Kidney (tissue), 14 donors: ENCODE measurements around the gene ZCCHC14. TPM values are rescaled to one million over a fixed set of nuclear protein-coding genes. Genes with fewer than 3 reads are reported as not detected.

Experiments used
- DNase-seq, 5 donors: peaks; one replicate each; pipeline ENCODE4 v3.0.0-alpha.2; 2013 to 2020
- FAIRE-seq: peaks from 2 replicates; lab custom pipeline; 2012; peaks lifted over from hg19 to GRCh38; lab: Jason Lieb, UNC
- H3K27ac ChIP-seq, 2 donors: one replicate each; pipeline ENCODE4 v1.7.0; 2013; ENCODE audit warnings: low read depth in 2 of 2, low read length in 2 of 2, inconsistent platforms in 1 of 2
- H3K27me3 ChIP-seq: one replicate; pipeline ENCODE4 v1.7.1; 2013; ENCODE audit warnings: low read length, inconsistent platforms; ENCODE audit not compliant: control insufficient read depth, insufficient read depth
- H3K36me3 ChIP-seq, 3 donors: one replicate each; pipeline versions ENCODE4 v1.7.0 to v1.7.1; 2013; ENCODE audit warnings: low read length in 3 of 3, control low read depth in 1 of 3, inconsistent platforms in 1 of 3; ENCODE audit not compliant: insufficient read depth in 3 of 3, control insufficient read depth in 2 of 3
- H3K4me1 ChIP-seq, 3 donors: one replicate each; pipeline versions ENCODE4 v1.7.0 to v1.7.1; 2013; ENCODE audit warnings: low read length in 3 of 3, inconsistent platforms in 1 of 3, low read depth in 1 of 3; ENCODE audit not compliant: control insufficient read depth in 2 of 3, insufficient read depth in 2 of 3
- H3K4me3 ChIP-seq, 3 donors: one replicate each; pipeline versions ENCODE4 v1.7.0 to v1.8.1; 2013; ENCODE audit warnings: low read length in 3 of 3, control low read depth in 1 of 3, inconsistent platforms in 1 of 3
- H3K9ac ChIP-seq, 3 donors: one replicate each; pipeline versions ENCODE4 v1.7.0 to v1.7.1; 2013; ENCODE audit warnings: low read length in 3 of 3, control low read depth in 1 of 3, inconsistent platforms in 1 of 3
- H3K9me3 ChIP-seq, 3 donors: one replicate each; pipeline versions ENCODE4 v1.7.0 to v1.7.1; 2013; ENCODE audit warnings: low read length in 3 of 3, control low read depth in 1 of 3, inconsistent platforms in 1 of 3; ENCODE audit not compliant: control insufficient read depth in 2 of 3, insufficient read depth in 1 of 3
- CTCF ChIP-seq: IDR thresholded peaks from 3 replicates; pipeline ENCODE4 v1.5.1; 2012; ENCODE audit warnings: mild to moderate bottlenecking, moderate library complexity, borderline replicate concordance; ENCODE audit not compliant: insufficient read depth; ENCODE audit errors: extremely low read depth
- intact Hi-C: fragments of 100-400 bp; cut with DNase I; formaldehyde crosslinking; loops from one replicate; pipeline ENCODE4 v1.11.1; 2022
- polyA plus RNA-seq: library from polyadenylated mRNA; stranded (reverse); fragments of 350-450 nt; fragmentation: Illumina TruSeq; extraction: RNeasy Lipid Tissue Mini Kit (QIAGEN cat#74804); gene quantifications from one replicate; pipeline ENCODE4 v1.2.3, GENCODE V29; 2014; ENCODE audit warnings: low read depth, low replicate concordance; ENCODE audit not compliant: insufficient read depth
- total RNA-seq: library from RNA; stranded (reverse); fragmentation: NEBNext Ultra II Directional; extraction: Animal tissue kit (Norgen Biotek cat#: 25700); gene quantifications from one replicate; pipeline ENCODE4 v1.2.1, GENCODE V29; 2021
- donor health status: control.
- donor health status: control.
- donor health status: control.
- donor health status: control.
- donor health status: control.
- donor health status: DM: yes; HTN: yes; CAD: no.
- donor health status: Normal renal cell carcinoma (clear cell type).

Gene ZCCHC14
- total and polyA plus RNA-seq, 2 donors from 2014 or later = 6.4 to 32.8 TPM

GRCh38 chr16:87437911-87438610 is 54.8 kb downstream of the ZCCHC14 start:
- H3K27me3 ChIP-seq = no peaks in the 10 kb centered on the region
- H3K9ac ChIP-seq = no peak overlapping the region
- H3K36me3 ChIP-seq = peaks cover 0 to 5% (median 2%) of the 10 kb centered on the region in 3 donors
- DNase-seq (peak in 1 of 5 donors; percentile 49), FAIRE-seq (no peak)
- H3K4me3 ChIP-seq = no peak overlapping the region
- peaks cover 0 to 17% (median 8%) of the 10 kb centered on the region in 3 donors for H3K4me1 ChIP-seq
- no peaks in the 10 kb centered on the region for H3K9me3 ChIP-seq
- intact Hi-C loops = no loop called here
- no peak overlapping the region for H3K27ac ChIP-seq
- no peak for TF ChIP-seq CTCF

- H3K36me3 ChIP-seq = peaks cover 0 to 3% (median 2%) of the 10 kb centered on the region in 3 donors
- H3K27me3 ChIP-seq = no peaks in the 10 kb centered on the region
- no peak overlapping the region for H3K9ac ChIP-seq
- no peak overlapping the region for H3K4me3 ChIP-seq
- TF ChIP-seq CTCF = no peak
- FAIRE-seq (no peak), DNase-seq (no peak)
- H3K9me3 ChIP-seq = no peaks in the 10 kb centered on the region
- peaks cover 0 to 17% (median 8%) of the 10 kb centered on the region in 3 donors for H3K4me1 ChIP-seq
- no peak overlapping the region for H3K27ac ChIP-seq
- intact Hi-C loops = no loop called here
These were observed 55.5 kb downstream of the ZCCHC14 start for GRCh38 chr16:87437327-87437726.

DNA sequence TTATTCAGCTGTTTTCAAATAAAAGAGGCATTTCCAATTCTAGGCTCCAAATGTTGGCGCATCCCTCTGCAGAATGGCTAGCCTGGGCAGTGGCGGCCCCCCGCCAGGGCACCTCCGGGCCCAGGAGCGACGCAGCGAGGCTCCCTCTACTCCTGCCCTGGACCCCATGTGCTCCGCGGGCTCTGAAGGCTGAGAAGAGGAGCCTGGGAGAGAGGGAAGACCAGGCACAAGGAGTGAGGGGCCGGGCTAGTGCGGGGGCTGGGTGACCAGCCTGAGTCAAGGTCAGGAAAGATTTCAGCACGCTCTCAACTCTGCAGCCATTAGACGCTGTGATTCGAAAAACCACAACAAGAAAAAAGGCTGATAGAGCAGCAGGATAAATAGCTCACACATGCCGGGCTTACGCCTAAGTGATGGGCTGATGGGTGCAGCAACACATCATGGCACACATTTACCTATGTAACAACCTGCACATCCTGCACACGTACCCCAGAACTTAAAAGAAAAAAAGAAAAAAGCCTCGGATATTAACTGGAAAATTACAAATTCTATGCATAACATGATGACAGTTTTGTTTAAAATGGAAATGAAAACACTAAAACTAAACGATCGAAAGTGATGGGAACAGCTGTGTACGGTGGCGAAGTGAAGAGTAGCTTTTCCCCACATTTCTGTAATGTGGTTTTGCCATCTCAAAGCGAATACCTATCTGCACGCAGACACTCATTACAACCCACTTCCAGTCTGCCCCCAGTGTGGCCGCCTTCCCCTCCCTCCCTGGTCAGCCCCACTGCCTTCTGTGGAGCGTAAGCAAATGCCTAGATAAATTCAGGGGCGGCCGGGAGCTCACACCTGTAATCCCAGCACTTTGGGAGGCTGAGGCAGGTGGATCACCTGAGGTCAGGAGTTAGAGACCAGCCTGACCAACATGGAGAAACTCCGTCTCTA is 56.3 kb downstream of the ZCCHC14 start:
- Histone ChIP-seq H3K27ac (peak overlapping the region; percentile 56 to 69), H3K4me1 (peaks cover 0 to 17% (median 8%) of the 10 kb centered on the region in 3 donors), H3K9ac (no peak overlapping the region), H3K9me3 (no peaks in the 10 kb centered on the region), H3K27me3 (no peaks in the 10 kb centered on the region), H3K36me3 (peaks cover 0 to 11% (median 5%) of the 10 kb centered on the region in 3 donors), H3K4me3 (no peak overlapping the region)
- no peak for TF ChIP-seq CTCF
- FAIRE-seq (no peak), DNase-seq (peak in 1 of 5 donors; percentile 52)
- intact Hi-C loops = no loop called here
